Stomach (tissue), 9 donors: ENCODE data around the gene DOCK8. TPM values are rescaled to one million over a fixed set of nuclear protein-coding genes. Genes with fewer than 3 reads are reported as not detected.

Experiments used
- DNase-seq, 2 donors: peaks; one replicate each; pipeline versions ENCODE4 v3.0.0 to v3.0.0-alpha.2; 2013 to 2019
- H3K27ac ChIP-seq, 5 donors: fragments of 200-600 bp in 4 of 5; sonication (generic) in 4 of 5; one replicate each; pipeline ENCODE4 v1.5.1; 2013 to 2019; ENCODE audit warnings: mild to moderate bottlenecking in 1 of 5, moderate library complexity in 1 of 5
- H3K27me3 ChIP-seq, 3 donors: fragments of 200-600 bp; sonication (generic); one replicate each; pipeline ENCODE4 v1.5.1; 2017 to 2019; ENCODE audit warnings: mixed run types in 1 of 3
- H3K36me3 ChIP-seq, 4 donors: fragments of 200-600 bp; sonication (generic); 1 replicate in 3 of 4; 2 replicates in 1 of 4; pipeline ENCODE4 v1.5.1; 2016 to 2019
- H3K4me1 ChIP-seq, 4 donors: fragments of 200-600 bp; sonication (generic); one replicate each; pipeline ENCODE4 v1.5.1; 2016 to 2019
- H3K4me3 ChIP-seq, 4 donors: fragments of 200-600 bp; sonication (generic) in 3 of 4; one replicate each; pipeline ENCODE4 v1.5.1; 2016 to 2019; ENCODE audit warnings: mild to moderate bottlenecking in 1 of 4
- H3K9me3 ChIP-seq, 4 donors: fragments of 200-600 bp; sonication (generic); one replicate each; pipeline ENCODE4 v1.5.1; 2016 to 2019
- EP300 ChIP-seq: sonication (generic); formaldehyde crosslinking; IDR thresholded peaks from one replicate; pipeline ENCODE4 v1.6.1; 2017; ENCODE audit warnings: antibody characterized with exemption
- POLR2A ChIP-seq, 4 donors: fragments of 450-650 bp; IDR thresholded peaks; one replicate each; pipeline ENCODE4 v1.6.1; 2016; ENCODE audit warnings: antibody characterized with exemption in 4 of 4, control low read depth in 2 of 4, mild to moderate bottlenecking in 1 of 4, moderate library complexity in 1 of 4
- POLR2AphosphoS5 ChIP-seq, 3 donors: sonication (generic); formaldehyde crosslinking; IDR thresholded peaks; one replicate each; pipeline ENCODE4 v1.6.1; 2016; ENCODE audit warnings: antibody characterized with exemption in 3 of 3
- WGBS, 5 donors: extraction: QIAGEN DNeasy Blood & Tissue Kit in 3 of 5; methylation state at CpG; one replicate each; pipeline versions ENCODE4 v1.1.5 to v1.1.7; 2013 to 2018; 5-methylcytosine and 5-hydroxymethylcytosine counted together
- intact Hi-C: fragments of 100-400 bp; cut with DNase I; formaldehyde crosslinking; loops from one replicate; pipeline ENCODE4 v1.15.1; 2023; ENCODE audit warnings: low total_unique reads
- polyA plus RNA-seq, 3 donors: library from polyadenylated mRNA; stranded (reverse); fragments of 200-250 nt; gene quantifications; one replicate each; pipeline ENCODE4 v1.2.3, GENCODE V29; 2013
- total RNA-seq, 5 donors: library from RNA; depleted of rRNA; stranded (reverse); fragments of >200 nt; gene quantifications; one replicate each; pipeline versions ENCODE4 v1.1.0 to v1.2.3, GENCODE V29; 2014 to 2016
- TF ChIP-seq, protein P1 (sequence below), 7 experiments: fragments of 450-650 bp in 4 of 7; fragments of 200-600 bp in 3 of 7; sonication (generic) in 3 of 7; IDR thresholded peaks; one replicate each; pipeline ENCODE4 v1.5.1; 2016 to 2019; ENCODE audit warnings: antibody characterized with exemption in 7 of 7, control low read depth in 2 of 7, mild to moderate bottlenecking in 1 of 7
- donor health status: healthy with polysubstance abuse.
- donor health status: Bipolar disorder and iron deficiency.
- donor health status: healthy.

DOCK8 gene
- total and polyA plus RNA-seq, 8 donors: 2.8 to 191 (median 10.2) TPM

DNA sequence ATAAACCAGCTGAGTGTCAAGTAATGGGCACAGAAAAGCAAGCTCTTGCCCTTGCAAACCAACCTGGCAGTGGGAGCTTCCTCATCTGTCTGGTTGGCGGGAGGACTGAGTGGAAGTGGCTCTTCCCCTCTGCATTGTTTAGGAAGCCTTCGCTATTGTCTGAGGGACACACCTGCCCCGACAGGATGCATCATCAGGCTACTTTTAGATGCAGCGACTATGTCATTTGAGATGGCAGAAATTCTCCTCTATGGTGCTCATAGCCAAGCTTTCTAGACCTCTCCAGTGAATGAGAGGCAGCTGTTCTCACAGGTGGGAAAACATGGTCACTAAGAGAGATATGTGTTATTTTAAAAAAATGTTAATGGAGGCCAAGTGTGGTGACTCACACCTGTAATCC is 104.0 kb downstream of the DOCK8 start:
- Histone ChIP-seq H3K27ac (no peak overlapping the region), H3K9me3 (no peaks in the 10 kb centered on the region), H3K4me3 (no peak overlapping the region), H3K4me1 (no peaks in the 10 kb centered on the region), H3K27me3 (no peaks in the 10 kb centered on the region), H3K36me3 (peaks cover 0 to 36% (median 7%) of the 10 kb centered on the region in 4 donors)
- intact Hi-C loops: no loop called here
- no peak for DNase-seq
- 86 to 91% (median 90%) methylated on average over 4 of the region's 4 CpGs for WGBS, 5 donors
- TF ChIP-seq, protein P1, sequence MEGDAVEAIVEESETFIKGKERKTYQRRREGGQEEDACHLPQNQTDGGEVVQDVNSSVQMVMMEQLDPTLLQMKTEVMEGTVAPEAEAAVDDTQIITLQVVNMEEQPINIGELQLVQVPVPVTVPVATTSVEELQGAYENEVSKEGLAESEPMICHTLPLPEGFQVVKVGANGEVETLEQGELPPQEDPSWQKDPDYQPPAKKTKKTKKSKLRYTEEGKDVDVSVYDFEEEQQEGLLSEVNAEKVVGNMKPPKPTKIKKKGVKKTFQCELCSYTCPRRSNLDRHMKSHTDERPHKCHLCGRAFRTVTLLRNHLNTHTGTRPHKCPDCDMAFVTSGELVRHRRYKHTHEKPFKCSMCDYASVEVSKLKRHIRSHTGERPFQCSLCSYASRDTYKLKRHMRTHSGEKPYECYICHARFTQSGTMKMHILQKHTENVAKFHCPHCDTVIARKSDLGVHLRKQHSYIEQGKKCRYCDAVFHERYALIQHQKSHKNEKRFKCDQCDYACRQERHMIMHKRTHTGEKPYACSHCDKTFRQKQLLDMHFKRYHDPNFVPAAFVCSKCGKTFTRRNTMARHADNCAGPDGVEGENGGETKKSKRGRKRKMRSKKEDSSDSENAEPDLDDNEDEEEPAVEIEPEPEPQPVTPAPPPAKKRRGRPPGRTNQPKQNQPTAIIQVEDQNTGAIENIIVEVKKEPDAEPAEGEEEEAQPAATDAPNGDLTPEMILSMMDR (IDR thresholded peaks at IDR 0.05): no peak
- TF ChIP-seq POLR2AphosphoS5 (IDR thresholded peaks at IDR 0.05) (no peak), EP300 (no peak), POLR2A (IDR thresholded peaks at IDR 0.05) (no peak)

DNA sequence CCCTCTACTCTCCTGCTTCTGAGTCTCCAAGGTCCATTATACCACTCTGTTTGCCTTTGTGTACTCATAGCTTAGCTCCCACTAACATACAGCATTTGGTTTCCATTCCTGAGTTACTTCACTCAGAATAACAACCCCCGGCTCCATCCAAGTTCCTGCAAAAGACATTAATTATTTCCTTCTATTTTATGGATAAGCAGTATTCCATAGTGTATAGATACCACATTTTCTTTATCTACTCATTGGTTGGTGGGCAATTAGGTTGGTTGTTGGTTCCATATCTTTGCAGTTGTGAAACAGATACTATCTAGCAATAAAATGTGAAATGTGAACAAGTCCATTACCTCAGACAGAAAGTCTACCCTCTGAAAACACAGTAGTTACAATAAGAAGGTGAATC is 110.3 kb downstream of the DOCK8 start:
- no peaks in the 10 kb centered on the region for H3K27me3 ChIP-seq
- TF ChIP-seq, protein P1 (IDR thresholded peaks at IDR 0.05): no peak
- no peak for TF ChIP-seq EP300
- no peak for TF ChIP-seq POLR2AphosphoS5 (IDR thresholded peaks at IDR 0.05)
- no peak for TF ChIP-seq POLR2A (IDR thresholded peaks at IDR 0.05)
- H3K36me3 ChIP-seq: peaks cover 0 to 32% (median 7%) of the 10 kb centered on the region in 4 donors
- no peaks in the 10 kb centered on the region for H3K9me3 ChIP-seq
- WGBS, 5 donors: 82 to 100% (median 100%) methylated on average over 1 of the region's 1 CpG
- DNase-seq: no peak
- no peaks in the 10 kb centered on the region for H3K4me1 ChIP-seq
- no peak overlapping the region for H3K27ac ChIP-seq
- intact Hi-C loops: no loop called here
- H3K4me3 ChIP-seq: no peak overlapping the region

DNA sequence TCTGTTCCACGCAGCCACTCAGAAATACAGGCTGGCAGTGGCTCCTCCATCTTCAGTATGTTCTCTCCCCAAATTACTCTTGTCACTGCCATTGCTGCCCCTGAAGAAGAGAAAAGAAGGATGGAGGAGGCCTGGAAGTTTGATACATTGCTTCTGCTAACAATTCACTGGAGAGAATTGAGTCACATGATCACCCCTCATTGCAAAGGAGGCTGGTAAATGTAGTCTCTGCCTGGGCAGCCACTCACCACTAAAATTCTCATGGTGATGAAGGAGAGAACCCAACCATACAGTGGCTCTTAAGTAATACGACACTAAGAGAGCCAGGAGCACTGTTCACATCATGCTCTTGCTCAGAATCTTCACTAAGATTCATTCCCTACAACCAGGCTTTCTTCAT is 112.0 kb downstream of the DOCK8 start:
- H3K27me3 ChIP-seq: no peaks in the 10 kb centered on the region
- no peak overlapping the region for H3K27ac ChIP-seq
- no peak for DNase-seq
- TF ChIP-seq, protein P1 (IDR thresholded peaks at IDR 0.05): no peak
- TF ChIP-seq POLR2A (IDR thresholded peaks at IDR 0.05) (no peak), POLR2AphosphoS5 (IDR thresholded peaks at IDR 0.05) (no peak), EP300 (no peak)
- H3K9me3 ChIP-seq: no peaks in the 10 kb centered on the region
- WGBS, 5 donors: 88 to 95% (median 91%) methylated on average over 2 of the region's 2 CpGs
- peaks cover 0 to 40% (median 7%) of the 10 kb centered on the region in 4 donors for H3K36me3 ChIP-seq
- H3K4me1 ChIP-seq: no peaks in the 10 kb centered on the region
- H3K4me3 ChIP-seq: no peak overlapping the region
- intact Hi-C loops: no loop called here

DNA sequence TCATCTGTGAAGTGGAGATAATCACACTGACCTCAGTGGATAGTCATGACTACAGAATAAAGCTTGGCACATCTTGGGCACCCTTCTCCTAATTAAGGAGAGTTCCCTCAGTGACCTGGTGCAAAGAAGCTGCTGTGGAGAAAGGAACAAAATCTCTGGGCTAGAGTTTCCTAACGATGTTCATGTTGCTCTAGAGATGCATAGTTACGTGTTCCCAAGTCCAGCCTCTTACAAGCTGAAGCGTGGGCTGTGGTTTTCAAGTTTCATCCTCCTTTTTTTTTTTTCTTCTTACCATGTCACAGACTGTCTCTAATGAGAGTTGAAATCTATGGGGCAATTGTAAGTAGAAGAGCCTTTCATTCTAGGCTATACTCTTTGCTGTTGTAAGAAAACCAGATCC is 113.8 kb downstream of the DOCK8 start:
- TF ChIP-seq EP300 (no peak), POLR2AphosphoS5 (IDR thresholded peaks at IDR 0.05) (no peak), POLR2A (IDR thresholded peaks at IDR 0.05) (no peak)
- TF ChIP-seq, protein P1 (IDR thresholded peaks at IDR 0.05): no peak
- DNase-seq: no peak
- Histone ChIP-seq H3K36me3 (peaks cover 0 to 51% (median 11%) of the 10 kb centered on the region in 4 donors), H3K27ac (no peak overlapping the region), H3K4me1 (no peaks in the 10 kb centered on the region), H3K9me3 (no peaks in the 10 kb centered on the region), H3K4me3 (no peak overlapping the region), H3K27me3 (no peaks in the 10 kb centered on the region)
- intact Hi-C loops: no loop called here
- 56 to 80% (median 62%) methylated on average over 3 of the region's 3 CpGs for WGBS, 5 donors
